Measurements from ENCODE around the gene BAIAP2L2.

BAIAP2L2 gene

DNA sequence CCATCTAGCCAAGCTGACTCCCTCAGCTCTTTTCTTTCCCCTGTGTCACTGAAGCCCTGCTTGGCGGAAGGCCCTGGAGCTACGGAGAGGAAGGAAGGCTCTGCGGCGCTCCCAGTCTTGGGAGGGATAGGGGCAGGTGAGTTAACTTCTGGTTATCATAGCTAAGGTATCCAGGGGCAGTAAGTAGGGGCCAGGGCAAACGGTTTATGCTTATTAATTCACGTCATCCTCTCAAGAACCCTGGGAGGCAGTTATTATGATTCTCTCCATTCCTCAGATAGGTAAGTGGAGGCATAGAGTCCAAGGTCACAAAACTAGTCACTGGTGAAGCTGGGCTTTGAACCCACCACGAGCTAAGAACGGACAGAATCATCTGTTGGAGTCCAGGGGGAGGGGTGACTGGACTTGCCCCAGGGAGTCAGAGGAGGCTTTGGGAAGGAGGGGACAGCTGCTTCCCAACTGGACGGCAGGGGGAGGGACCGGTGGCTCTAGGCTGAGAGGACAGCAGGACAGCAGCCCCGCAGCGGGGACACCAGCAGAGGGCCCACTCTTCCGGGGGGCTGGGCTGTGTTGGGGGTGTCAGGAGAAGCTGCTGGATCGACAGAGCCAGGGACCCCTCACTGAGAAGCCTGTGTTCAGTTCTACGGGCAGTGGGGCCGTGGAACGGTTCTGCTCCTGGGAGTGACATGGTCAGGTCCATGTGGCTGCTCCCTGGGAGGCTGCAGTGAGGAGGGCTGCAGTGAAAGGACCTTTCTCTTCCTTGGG lies 3.5 kb downstream of the BAIAP2L2 start:
- DNase-seq = no peak

GRCh38 chr22:38104084-38104483 lies 6.4 kb downstream of the BAIAP2L2 start:
- no peak for DNase-seq

DNA sequence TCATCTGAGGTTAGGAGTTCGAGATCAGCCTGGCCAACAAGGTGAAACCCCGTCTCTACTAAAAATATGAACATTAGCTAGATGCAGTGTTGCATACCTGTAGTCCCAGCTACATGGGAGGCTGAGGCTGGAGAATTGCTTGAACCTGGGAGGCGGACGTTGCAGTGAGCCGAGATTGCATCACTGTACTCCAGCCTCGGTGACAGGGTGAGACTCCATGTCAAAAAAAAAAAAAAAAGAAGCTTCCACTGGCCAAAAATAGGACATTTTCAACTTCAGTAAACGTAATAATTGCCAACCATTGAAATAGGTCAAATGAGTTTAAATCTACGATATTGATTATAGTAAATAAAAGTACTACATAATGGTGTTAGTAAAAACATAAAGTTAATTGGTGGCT lies 6.8 kb downstream of the BAIAP2L2 start:
- DNase-seq = no peak

DNA sequence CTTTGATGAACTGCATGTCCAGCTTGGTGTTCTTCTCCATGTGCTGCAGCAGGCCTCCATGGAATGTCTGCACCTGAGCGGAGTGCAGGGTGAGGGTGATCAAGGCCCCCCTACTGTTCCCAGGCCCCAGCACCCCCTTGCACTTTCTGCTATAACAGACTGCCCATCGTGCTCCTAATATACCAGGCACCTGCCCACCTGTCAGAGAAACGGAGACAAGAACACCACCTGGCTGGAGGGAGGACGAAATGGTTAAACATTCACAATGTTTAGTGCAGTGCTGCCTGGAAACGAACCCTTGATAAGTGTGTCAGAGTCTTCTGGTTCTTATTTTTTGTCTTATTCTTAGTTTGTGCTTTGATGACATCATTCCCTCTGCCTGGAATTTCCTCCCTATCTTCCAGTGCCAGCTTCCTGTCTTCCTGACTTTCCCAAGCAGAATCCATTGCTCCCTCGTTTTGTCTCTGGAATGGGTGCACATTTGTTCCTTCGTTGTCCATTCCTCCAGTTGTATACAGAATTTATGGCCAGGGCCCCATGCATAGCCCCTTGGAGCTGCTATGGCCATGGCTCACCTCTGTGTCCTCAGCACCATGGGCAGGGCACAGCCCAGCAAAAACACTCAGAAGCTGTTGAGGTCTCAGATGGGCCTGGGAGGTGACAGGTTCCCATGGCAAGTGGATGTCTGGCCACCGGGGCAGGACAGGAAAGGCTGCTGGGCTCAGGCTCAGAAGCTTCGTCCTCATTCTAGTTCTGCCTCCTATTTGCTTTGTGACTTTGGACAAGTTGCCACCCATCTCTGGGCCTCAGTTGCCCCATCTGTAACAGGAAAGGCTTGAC lies 11.9 kb downstream of the BAIAP2L2 start:
- DNase-seq = no peak

DNA sequence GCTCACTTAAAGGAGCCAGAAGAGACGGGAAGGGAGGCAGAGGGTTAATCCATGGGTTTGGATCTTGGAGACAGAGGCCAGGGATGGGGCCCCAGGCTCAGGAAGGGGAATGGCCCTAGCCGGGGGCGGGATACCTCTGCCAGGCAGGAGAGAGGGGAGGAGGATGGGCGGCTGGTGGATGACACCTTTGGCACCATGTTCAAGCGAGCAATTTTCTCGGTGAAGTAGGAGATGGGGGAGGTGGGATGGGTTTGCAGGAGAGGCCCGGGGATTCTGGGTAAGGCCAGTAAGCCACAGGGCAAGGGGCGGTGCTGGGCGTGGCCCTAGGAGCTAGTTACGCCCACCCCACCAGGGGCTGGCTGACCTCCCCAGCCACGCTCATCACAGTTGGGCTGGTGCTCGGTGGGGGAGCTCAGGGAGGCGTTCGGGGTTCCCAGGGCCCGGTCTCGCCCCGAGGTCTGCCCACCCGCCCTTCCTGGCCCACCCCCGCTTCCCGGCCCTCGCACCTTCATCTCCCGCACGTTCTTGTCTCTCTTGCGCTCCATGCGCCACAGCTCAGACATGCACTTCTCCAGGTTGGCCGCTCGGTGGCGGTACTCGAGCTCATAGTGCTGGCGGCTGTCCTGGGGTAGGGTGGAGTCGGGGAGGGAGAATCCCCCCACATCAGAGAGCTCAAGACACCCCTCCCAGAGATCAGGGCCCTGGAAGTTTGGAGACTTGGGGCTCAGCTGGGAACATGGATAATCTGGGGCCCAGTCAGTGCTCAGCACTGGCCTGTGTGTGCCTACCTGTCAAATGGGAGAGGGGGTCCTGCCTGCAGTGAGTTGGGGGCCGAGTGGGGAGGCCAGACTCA lies 12.7 kb downstream of the BAIAP2L2 start:
- no peak for DNase-seq

GRCh38 chr22:38097058-38097457 lies 13.4 kb downstream of the BAIAP2L2 start:
- DNase-seq = no peak

- no peak for DNase-seq
These were observed 21.0 kb downstream of the BAIAP2L2 start for GRCh38 chr22:38089474-38089851.

DNA sequence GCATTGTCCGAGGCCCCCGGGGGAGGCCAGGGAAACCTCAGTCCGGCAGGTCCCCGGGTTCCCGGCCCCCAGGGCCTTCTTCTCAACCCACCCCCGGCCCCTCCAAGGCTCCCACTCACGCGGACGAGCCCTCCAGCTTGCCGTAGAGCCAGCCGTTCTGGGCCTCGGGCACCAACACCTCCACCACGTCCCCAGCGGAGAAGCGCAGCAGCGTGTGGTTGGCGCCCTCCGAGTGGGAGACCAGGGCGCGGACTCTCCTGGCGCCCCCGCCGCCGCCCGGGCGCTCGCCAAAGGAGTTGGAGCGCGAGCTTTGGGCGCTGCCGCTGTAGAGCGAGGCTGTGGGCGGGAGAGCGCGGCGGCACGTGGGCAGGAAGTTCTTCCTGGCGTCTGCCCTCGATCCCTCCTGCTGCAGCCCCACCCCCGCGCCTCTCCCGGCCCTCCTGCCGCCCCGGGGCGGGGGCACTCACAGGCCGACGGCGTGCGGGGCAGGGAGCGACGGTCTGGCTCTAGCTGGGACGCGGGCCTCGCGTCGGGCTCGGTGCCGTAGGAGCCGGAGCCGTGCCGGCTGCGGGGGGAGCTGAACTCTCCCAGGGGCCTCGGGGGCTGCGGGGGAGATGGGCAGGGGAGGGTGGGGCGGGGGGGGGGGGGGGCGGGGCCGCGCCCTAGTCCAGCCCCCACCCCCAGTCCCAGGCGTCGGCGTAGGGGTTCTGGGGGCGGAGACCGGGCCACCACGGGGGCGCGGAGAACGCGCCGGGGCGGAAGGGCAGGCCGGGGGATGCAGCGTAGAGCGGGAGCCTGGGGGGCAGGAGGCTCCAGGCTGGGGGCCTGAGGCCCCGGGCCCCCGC lies 21.6 kb downstream of the BAIAP2L2 start:
- no peak for DNase-seq

DNA sequence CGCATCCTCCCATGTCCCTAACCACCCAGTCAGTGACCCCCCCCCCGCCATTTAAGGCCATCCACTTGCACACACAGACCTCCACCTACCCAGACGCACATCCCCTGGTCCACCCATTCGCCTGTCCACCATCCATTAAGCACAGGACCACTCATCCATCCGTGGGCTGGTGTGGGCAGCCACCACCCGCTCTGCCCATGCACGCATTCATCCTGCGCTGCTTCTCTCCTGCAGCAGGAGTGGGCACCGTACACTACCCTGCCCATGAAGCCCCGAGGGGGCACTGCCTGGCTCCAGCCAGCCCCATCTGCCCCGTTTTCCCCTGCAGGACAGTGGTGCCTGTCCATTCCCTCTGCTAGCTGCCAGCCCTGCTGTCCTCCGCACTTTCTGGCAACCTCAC lies 22.6 kb downstream of the BAIAP2L2 start:
- DNase-seq = no peak

DNA sequence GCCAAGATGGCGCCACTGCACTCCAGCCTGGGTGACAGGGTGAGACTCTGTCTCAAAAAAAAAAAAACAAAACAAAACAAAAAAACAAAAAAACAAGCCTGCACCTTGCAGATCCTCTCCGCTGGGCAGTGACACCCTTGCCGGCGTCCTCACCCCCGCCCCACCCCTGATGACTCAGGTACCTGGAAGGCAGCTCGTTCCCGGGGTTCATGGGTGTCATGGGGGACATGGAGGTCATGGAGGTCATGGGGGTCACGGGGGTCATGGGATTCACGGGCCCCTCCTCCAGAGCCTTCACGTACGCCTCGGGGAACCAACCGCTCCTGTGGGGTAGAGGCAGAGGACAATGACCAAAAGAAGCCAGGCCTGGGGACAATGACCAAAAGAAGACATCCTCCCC lies 23.5 kb downstream of the BAIAP2L2 start:
- no peak for DNase-seq

DNA sequence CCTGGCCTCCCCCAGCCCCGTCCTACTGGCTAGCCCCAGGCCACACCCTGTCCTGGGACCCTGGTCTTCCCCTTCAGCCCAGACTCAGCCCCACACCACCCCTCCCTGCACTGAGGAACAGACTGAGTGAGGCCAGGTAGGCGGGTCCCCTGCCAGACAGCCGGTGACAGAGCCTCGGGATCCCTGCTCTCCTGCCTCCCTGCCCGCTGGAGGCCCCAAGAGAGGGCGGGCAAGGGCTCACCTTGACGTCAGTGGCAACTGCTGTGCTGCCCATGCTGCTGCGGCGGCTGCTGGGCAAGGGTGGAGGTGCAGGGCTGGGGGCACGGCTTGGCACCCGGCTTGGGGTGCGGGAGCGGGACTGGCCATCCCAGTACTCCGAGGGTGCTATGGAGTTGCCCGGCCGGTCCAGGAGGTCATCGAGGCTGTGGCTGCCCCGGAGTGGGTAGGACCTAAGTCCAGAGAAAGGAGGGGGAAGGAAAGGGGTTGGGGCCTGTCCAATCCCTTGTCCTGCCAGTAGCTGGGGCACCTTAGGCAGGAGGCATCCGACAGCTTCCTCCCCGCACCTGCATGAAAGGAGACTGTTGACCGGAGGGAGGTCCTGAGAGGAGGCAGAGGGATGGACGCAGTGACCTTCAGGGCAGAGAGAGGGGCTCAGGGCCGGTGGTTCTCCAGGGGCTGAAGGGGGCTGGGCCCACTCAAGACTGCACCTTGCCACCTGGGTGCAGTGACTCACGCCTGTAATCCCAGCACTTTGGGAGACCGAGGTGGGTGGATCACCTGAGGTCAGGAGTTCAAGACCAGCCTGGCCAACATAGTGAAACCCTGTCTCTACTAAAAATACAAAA lies 24.3 kb downstream of the BAIAP2L2 start:
- no peak for DNase-seq

GRCh38 chr22:38085501-38085900 lies 25.0 kb downstream of the BAIAP2L2 start:
- no peak for DNase-seq

- DNase-seq = no peak
These were observed 25.4 kb downstream of the BAIAP2L2 start for GRCh38 chr22:38085056-38085455.

DNA sequence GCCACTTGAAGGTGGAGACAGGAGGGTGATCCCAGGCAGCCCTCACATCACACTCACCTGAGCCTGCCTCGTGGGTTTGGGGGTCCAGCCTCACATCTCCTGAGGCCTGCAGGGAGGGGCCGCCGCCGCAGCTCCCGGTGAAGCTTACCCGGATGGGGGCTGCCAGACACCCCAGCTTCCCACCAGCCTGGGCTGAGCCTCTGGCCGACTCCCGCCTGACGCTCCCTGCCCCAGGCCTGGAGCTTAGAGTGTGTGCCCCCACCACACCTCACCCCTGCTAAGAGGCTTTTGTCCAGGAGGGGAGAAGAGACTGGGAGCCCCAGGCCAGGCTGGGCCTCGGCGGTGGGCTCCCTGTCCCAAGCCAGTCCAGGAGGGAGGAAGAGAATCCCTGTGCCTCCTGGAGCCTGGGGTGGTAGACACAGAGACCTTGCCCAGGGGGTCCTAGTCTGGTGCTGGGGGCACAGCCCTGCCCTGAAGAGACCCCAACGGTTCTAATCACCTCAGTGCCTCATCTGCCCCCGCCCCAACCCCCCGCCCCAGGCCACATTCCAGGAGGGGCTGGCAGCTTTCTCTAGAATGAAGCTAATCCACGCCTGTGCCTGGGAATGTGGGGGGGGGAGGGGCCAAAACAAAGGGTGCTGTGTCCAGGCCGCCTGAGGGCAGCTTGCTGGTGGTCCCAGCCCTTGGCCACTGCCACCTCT lies 26.4 kb downstream of the BAIAP2L2 start, which contains the start of gene SLC16A8:
SLC16A8 (minus strand) TSS at position 254 of the 701 bp plus-strand sequence. CDS start 1,311 bp downstream, outside the sequence.
- DNase-seq = no peak

DNA sequence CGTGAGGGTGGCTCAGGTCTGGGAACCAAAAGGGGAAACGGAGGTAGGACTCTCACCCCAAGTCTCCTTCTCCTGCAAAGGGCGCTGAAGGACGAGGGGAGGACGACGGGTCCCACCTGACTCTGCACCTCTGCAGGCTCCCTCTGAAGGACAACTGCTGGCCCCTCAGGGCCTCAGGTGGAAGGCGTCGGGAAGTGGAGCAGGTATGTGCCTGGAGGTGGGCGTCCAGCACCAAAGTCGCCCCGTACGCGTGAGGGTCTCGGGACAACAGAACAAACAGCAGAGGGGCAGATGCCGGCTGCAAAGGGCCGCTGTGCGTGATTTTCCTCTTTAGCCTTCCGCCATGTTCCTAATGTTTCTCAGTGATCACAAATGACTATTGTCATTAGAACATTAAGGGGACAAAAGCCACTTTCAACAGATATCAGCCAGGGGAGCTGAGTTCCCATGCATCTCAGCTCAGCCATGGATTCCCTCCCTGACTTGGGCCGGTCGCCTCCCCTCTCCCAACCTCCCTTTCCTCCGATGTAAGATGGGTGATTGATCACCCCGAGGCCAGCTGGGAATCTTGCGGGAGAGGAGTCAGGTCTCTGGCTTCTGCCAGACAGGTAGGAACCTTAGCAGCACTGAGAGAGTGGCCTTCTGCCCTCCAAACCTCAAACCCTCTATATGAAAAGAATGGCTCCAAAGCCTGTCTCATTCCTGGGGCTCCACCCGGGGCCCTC lies 27.3 kb downstream of the BAIAP2L2 start:
- no peak for DNase-seq

- peak in 1 of 14 donors; percentile 38 for DNase-seq
These were observed 28.3 kb downstream of the BAIAP2L2 start for GRCh38 chr22:38081941-38082828.

DNA sequence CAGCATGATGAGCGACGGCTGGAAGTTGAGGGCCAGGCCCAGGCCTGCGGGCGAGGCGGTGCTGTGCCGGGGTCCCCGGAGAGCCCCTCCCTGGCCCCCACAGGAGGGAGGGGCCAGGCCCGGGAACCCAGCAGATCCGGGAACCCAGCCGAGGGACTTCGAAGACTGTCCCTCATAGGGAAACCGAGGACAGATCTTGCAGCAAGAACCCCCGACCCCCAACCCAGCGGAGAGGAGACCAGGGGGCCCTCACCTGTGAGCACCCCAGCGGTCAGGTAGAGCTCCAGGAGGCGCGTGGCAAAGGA lies 28.9 kb downstream of the BAIAP2L2 start:
- DNase-seq = no peak

DNA sequence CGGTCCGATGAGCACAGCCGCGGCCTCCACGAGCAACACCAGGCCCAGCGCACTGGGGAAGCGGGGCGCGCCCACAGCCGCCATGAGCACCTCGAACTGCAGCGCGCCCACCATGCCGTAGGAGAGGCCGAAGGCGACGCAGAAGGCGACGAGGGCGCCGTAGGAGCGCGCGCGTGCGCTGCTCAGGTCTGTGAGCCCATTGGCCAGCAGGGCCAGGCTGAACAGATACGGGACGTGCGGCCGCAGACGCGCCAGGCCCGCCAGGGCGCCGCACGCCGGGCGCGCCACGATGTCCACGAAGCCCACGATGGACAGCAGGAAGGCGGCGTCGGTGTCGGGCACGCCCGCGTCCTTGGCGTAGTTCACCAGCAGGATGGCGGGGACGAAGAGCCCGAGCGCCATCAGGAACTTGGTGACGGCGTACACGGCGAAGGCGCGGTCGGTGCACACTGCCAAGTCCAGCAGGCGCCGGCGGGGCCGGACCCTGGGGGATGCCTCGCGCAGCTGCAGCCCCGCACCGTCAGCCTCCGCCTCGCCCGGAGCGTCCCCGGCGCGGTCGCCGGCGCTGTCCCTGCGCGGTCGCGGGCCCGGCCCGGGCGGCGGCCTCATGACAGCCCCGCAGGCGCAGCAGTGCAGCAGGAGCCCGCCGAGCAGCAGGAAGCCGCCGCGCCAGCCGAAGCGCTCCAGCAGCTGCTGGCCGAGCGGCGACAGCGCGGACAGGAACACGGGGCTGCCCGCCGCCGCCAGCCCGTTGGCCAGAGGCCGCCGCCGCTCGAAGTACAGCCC lies 29.4 kb downstream of the BAIAP2L2 start:
- peak in 4 of 14 donors; percentile 12 to 45 (median 37) for DNase-seq

Measured in C1 segment of cervical spinal cord (tissue), 14 donors.